Measurements from ENCODE around the gene CEP126.

CEP126 gene

GRCh38 chr11:101944923-101945322 lies 30.1 kb downstream of the CEP126 start:
- Histone ChIP-seq H3K36me3 (replicated peaks in 1 of 2; ENCODE audit: control insufficient read depth in 2 of 2, insufficient read depth in 2 of 2, low read length in 2 of 2) (no peaks in the 10 kb centered on the region), H3K9me3 (replicated peaks in 1 of 2; ENCODE audit: control insufficient read depth in 2 of 2, insufficient read depth in 1 of 2, low read depth in 1 of 2, low read length in 2 of 2) (no peaks in the 10 kb centered on the region), H2BK15ac (ENCODE audit: low read length) (no peak overlapping the region), H2BK120ac (ENCODE audit: low read depth, low read length) (no peak overlapping the region), H3K23ac (ENCODE audit: low read depth, low read length, poor library complexity) (no peak overlapping the region), H4K8ac (ENCODE audit: low read depth, low read length) (no peak overlapping the region), H2AK5ac (ENCODE audit: low read depth, low read length) (no peak overlapping the region), H3K4me3 (ENCODE audit: low read length in 2 of 2) (no peak overlapping the region), H2AFZ (ENCODE audit: low read length) (no peak overlapping the region), H3K4ac (ENCODE audit: low read length) (no peak overlapping the region), H3K27ac (replicated peaks; ENCODE audit: low read length) (no peak overlapping the region), H3K27me3 (ENCODE audit: control insufficient read depth in 3 of 3, insufficient read depth in 3 of 3, low read depth in 1 of 3, low read length in 3 of 3) (no peaks in the 10 kb centered on the region), H3K4me2 (ENCODE audit: insufficient read depth, low read length, poor library complexity, severe bottlenecking) (no peak overlapping the region), H4K91ac (ENCODE audit: low read depth, low read length, poor library complexity) (no peak overlapping the region), H2BK5ac (ENCODE audit: low read length) (no peak overlapping the region), H3K4me1 (ENCODE audit: control insufficient read depth in 2 of 2, insufficient read depth in 1 of 2, low read depth in 1 of 2, low read length in 2 of 2) (no peaks in the 10 kb centered on the region), H3K18ac (ENCODE audit: low read length) (no peak overlapping the region), H3K79me1 (ENCODE audit: low read depth, low read length) (no peaks in the 10 kb centered on the region), H3K9ac (ENCODE audit: low read depth, low read length, poor library complexity) (no peak overlapping the region), H2BK12ac (ENCODE audit: low read length) (no peak overlapping the region), H3K14ac (ENCODE audit: low read length) (no peak overlapping the region)
- WGBS, 2 donors (ENCODE audit: extremely low coverage in 2 of 2, insufficient read length in 2 of 2, insufficient replicate concordance in 1 of 2) = no CpG with 5 or more reads among the region's 2 CpGs
- no peak for DNase-seq (ENCODE audit: low spot score)

- WGBS, 2 donors (ENCODE audit: extremely low coverage in 2 of 2, insufficient read length in 2 of 2, insufficient replicate concordance in 1 of 2) = no CpG with 5 or more reads among the region's 4 CpGs
- Histone ChIP-seq H3K9ac (ENCODE audit: low read depth, low read length, poor library complexity) (no peak overlapping the region), H3K14ac (ENCODE audit: low read length) (no peak overlapping the region), H3K4me3 (ENCODE audit: low read length in 2 of 2) (no peak overlapping the region), H3K27me3 (ENCODE audit: control insufficient read depth in 3 of 3, insufficient read depth in 3 of 3, low read depth in 1 of 3, low read length in 3 of 3) (no peaks in the 10 kb centered on the region), H3K79me1 (ENCODE audit: low read depth, low read length) (no peaks in the 10 kb centered on the region), H3K27ac (replicated peaks; ENCODE audit: low read length) (no peak overlapping the region), H3K4me2 (ENCODE audit: insufficient read depth, low read length, poor library complexity, severe bottlenecking) (no peak overlapping the region), H2BK5ac (ENCODE audit: low read length) (no peak overlapping the region), H3K36me3 (replicated peaks in 1 of 2; ENCODE audit: control insufficient read depth in 2 of 2, insufficient read depth in 2 of 2, low read length in 2 of 2) (no peaks in the 10 kb centered on the region), H3K4me1 (ENCODE audit: control insufficient read depth in 2 of 2, insufficient read depth in 1 of 2, low read depth in 1 of 2, low read length in 2 of 2) (no peaks in the 10 kb centered on the region), H4K8ac (ENCODE audit: low read depth, low read length) (no peak overlapping the region), H4K91ac (ENCODE audit: low read depth, low read length, poor library complexity) (no peak overlapping the region), H2BK120ac (ENCODE audit: low read depth, low read length) (no peak overlapping the region), H3K18ac (ENCODE audit: low read length) (no peak overlapping the region), H2AFZ (ENCODE audit: low read length) (no peak overlapping the region), H3K23ac (ENCODE audit: low read depth, low read length, poor library complexity) (no peak overlapping the region), H3K4ac (ENCODE audit: low read length) (no peak overlapping the region), H3K9me3 (replicated peaks in 1 of 2; ENCODE audit: control insufficient read depth in 2 of 2, insufficient read depth in 1 of 2, low read depth in 1 of 2, low read length in 2 of 2) (no peaks in the 10 kb centered on the region), H2BK15ac (ENCODE audit: low read length) (no peak overlapping the region), H2BK12ac (ENCODE audit: low read length) (no peak overlapping the region), H2AK5ac (ENCODE audit: low read depth, low read length) (no peak overlapping the region)
- no peak for DNase-seq (ENCODE audit: low spot score)
Measured at GRCh38 chr11:101945448-101945847, 30.6 kb downstream of the CEP126 start.

- no peak overlapping the region for H2AK5ac ChIP-seq (ENCODE audit: low read depth, low read length)
- no peaks in the 10 kb centered on the region for H3K4me1 ChIP-seq (ENCODE audit: control insufficient read depth in 2 of 2, insufficient read depth in 1 of 2, low read depth in 1 of 2, low read length in 2 of 2)
- no peak overlapping the region for H2BK15ac ChIP-seq (ENCODE audit: low read length)
- H3K4me2 ChIP-seq (ENCODE audit: insufficient read depth, low read length, poor library complexity, severe bottlenecking) = no peak overlapping the region
- no peaks in the 10 kb centered on the region for H3K27me3 ChIP-seq (ENCODE audit: control insufficient read depth in 3 of 3, insufficient read depth in 3 of 3, low read depth in 1 of 3, low read length in 3 of 3)
- no peak overlapping the region for H2BK5ac ChIP-seq (ENCODE audit: low read length)
- H3K27ac ChIP-seq (replicated peaks; ENCODE audit: low read length) = no peak overlapping the region
- H3K23ac ChIP-seq (ENCODE audit: low read depth, low read length, poor library complexity) = no peak overlapping the region
- no peaks in the 10 kb centered on the region for H3K36me3 ChIP-seq (replicated peaks in 1 of 2; ENCODE audit: control insufficient read depth in 2 of 2, insufficient read depth in 2 of 2, low read length in 2 of 2)
- H3K14ac ChIP-seq (ENCODE audit: low read length) = no peak overlapping the region
- no peaks in the 10 kb centered on the region for H3K9me3 ChIP-seq (replicated peaks in 1 of 2; ENCODE audit: control insufficient read depth in 2 of 2, insufficient read depth in 1 of 2, low read depth in 1 of 2, low read length in 2 of 2)
- H3K18ac ChIP-seq (ENCODE audit: low read length) = no peak overlapping the region
- H3K79me1 ChIP-seq (ENCODE audit: low read depth, low read length) = no peaks in the 10 kb centered on the region
- no peak overlapping the region for H3K9ac ChIP-seq (ENCODE audit: low read depth, low read length, poor library complexity)
- H2AFZ ChIP-seq (ENCODE audit: low read length) = no peak overlapping the region
- no peak overlapping the region for H4K8ac ChIP-seq (ENCODE audit: low read depth, low read length)
- no peak overlapping the region for H2BK12ac ChIP-seq (ENCODE audit: low read length)
- no peak overlapping the region for H3K4me3 ChIP-seq (ENCODE audit: low read length in 2 of 2)
- no CpG with 5 or more reads among the region's 1 CpG for WGBS, 2 donors (ENCODE audit: extremely low coverage in 2 of 2, insufficient read length in 2 of 2, insufficient replicate concordance in 1 of 2)
- no peak overlapping the region for H4K91ac ChIP-seq (ENCODE audit: low read depth, low read length, poor library complexity)
- DNase-seq (ENCODE audit: low spot score) = no peak
- no peak overlapping the region for H2BK120ac ChIP-seq (ENCODE audit: low read depth, low read length)
- no peak overlapping the region for H3K4ac ChIP-seq (ENCODE audit: low read length)
Measured at GRCh38 chr11:101949680-101950220, 34.9 kb downstream of the CEP126 start.

- no CpG with 5 or more reads among the region's 3 CpGs for WGBS, 2 donors (ENCODE audit: extremely low coverage in 2 of 2, insufficient read length in 2 of 2, insufficient replicate concordance in 1 of 2)
- Histone ChIP-seq H3K14ac (ENCODE audit: low read length) (no peak overlapping the region), H3K4me1 (ENCODE audit: control insufficient read depth in 2 of 2, insufficient read depth in 1 of 2, low read depth in 1 of 2, low read length in 2 of 2) (no peaks in the 10 kb centered on the region), H3K9ac (ENCODE audit: low read depth, low read length, poor library complexity) (no peak overlapping the region), H2BK5ac (ENCODE audit: low read length) (no peak overlapping the region), H3K79me1 (ENCODE audit: low read depth, low read length) (no peaks in the 10 kb centered on the region), H3K4me3 (ENCODE audit: low read length in 2 of 2) (no peak overlapping the region), H4K8ac (ENCODE audit: low read depth, low read length) (no peak overlapping the region), H2AK5ac (ENCODE audit: low read depth, low read length) (no peak overlapping the region), H3K27me3 (ENCODE audit: control insufficient read depth in 3 of 3, insufficient read depth in 3 of 3, low read depth in 1 of 3, low read length in 3 of 3) (no peaks in the 10 kb centered on the region), H3K18ac (ENCODE audit: low read length) (no peak overlapping the region), H3K27ac (replicated peaks; ENCODE audit: low read length) (no peak overlapping the region), H2BK12ac (ENCODE audit: low read length) (no peak overlapping the region), H2BK120ac (ENCODE audit: low read depth, low read length) (no peak overlapping the region), H3K4ac (ENCODE audit: low read length) (no peak overlapping the region), H2AFZ (ENCODE audit: low read length) (no peak overlapping the region), H3K36me3 (replicated peaks in 1 of 2; ENCODE audit: control insufficient read depth in 2 of 2, insufficient read depth in 2 of 2, low read length in 2 of 2) (no peaks in the 10 kb centered on the region), H3K9me3 (replicated peaks in 1 of 2; ENCODE audit: control insufficient read depth in 2 of 2, insufficient read depth in 1 of 2, low read depth in 1 of 2, low read length in 2 of 2) (no peaks in the 10 kb centered on the region), H3K4me2 (ENCODE audit: insufficient read depth, low read length, poor library complexity, severe bottlenecking) (no peak overlapping the region), H4K91ac (ENCODE audit: low read depth, low read length, poor library complexity) (no peak overlapping the region), H2BK15ac (ENCODE audit: low read length) (no peak overlapping the region), H3K23ac (ENCODE audit: low read depth, low read length, poor library complexity) (no peak overlapping the region)
- no peak for DNase-seq (ENCODE audit: low spot score)
Measured at GRCh38 chr11:101955278-101955677, 40.5 kb downstream of the CEP126 start.

Data from neuronal stem cell (in vitro differentiated cells).